Ecto neural progenitor cell (in vitro differentiated cells): Measurements from ENCODE around the gene CCDC120.
A peak's percentile ranks its signal among the peaks of the same experiment; 100 is the strongest.

ENCODE experiments used
- DNase-seq: peaks from one replicate; pipeline ENCODE4 v3.0.0-alpha.2; 2018; ENCODE audit warnings: low spot score

The CCDC120 gene

DNA sequence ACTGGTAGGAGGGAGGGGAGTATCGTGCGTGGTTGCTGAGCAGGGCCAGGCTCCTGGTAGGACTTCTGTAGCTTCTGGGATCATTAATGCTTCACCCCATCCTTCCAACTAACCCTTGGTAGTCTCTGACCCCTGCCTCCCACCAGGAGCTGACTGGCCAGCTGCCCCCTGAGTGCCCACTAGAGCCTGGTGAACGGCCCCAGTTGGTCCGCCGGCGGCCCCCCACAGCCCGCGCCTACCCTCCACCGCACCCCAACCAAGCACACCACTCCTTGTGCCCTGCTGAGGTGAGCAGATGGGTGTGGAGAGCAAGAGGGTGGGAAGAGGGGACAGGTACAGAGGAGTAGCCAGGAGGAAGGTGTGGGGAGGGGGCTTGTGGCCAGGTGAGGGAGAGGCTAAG lies 4.9 kb downstream of the CCDC120 start:
- no peak for DNase-seq

DNA sequence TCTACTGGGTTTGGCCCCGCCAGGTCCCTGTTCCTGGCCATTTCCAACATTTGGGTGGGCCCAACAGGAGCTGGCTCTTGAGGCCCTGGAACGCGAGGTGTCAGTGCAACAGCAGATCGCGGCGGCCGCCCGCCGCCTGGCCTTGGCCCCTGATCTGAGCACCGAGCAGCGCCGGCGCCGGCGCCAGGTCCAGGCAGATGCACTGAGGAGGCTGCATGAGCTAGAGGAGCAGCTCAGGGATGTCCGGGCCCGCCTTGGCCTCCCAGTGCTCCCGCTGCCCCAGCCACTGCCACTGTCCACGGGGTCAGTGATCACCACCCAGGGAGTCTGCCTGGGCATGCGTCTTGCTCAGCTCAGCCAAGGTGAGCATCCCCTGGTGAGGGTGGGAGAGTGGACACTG lies 5.5 kb downstream of the CCDC120 start:
- DNase-seq: no peak

DNA sequence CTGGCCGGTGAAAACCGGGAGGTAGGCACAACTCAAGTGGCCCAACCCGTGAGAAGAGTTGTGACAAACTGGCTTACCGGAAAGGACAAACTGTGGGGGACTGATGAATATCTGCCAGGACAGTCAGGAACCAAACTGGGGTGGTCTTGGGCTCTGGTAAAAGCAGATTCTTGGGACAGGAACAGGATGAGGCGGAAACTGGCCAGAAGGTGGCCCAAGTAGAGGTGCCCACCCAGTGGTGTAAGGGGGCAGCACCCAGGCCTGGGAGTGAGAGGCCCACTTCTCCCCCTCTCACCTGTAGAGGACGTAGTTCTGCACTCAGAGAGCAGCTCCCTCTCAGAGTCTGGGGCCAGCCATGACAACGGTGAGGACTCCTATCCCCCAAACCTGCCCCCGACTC lies 5.9 kb downstream of the CCDC120 start:
- no peak for DNase-seq

DNA sequence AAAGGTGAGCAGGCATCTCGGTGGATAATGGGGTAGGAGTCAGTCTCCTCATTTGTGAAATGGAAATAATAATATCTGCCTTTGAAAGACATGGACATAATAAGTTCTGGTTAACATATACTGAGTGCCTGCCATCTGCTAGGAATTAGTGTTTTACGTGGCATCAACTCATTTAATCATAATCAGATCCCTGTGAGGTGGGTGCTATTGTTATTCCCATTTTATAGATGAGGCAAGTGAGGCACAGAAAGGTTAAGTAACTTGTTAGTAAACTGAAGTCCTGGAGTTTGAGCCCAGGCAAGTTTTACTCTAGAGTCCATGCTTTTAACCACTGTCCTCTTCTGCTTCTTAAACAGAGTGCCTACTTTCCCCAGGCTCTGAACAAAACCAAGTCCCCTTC lies 7.5 kb downstream of the CCDC120 start:
- DNase-seq: no peak

DNA sequence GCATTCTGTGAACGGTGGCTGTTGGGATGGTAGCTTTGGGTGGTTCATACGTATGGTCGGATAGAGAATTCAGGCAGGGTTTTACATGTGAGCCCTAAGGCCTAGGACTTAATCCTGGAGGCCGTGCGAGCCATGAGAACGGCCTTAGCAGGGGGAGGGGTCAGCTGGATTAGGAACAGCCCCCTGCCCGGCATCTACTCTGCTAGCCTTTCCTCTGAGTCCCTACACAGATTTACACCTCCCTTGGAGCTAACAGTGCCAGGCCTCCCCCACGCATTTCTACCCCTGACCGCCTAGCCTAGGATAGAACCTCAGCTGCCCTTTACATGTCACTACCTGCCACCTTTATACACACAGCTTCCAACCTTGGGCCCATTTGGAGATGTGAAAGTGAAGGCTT lies 7.9 kb downstream of the CCDC120 start:
- DNase-seq: no peak

DNA sequence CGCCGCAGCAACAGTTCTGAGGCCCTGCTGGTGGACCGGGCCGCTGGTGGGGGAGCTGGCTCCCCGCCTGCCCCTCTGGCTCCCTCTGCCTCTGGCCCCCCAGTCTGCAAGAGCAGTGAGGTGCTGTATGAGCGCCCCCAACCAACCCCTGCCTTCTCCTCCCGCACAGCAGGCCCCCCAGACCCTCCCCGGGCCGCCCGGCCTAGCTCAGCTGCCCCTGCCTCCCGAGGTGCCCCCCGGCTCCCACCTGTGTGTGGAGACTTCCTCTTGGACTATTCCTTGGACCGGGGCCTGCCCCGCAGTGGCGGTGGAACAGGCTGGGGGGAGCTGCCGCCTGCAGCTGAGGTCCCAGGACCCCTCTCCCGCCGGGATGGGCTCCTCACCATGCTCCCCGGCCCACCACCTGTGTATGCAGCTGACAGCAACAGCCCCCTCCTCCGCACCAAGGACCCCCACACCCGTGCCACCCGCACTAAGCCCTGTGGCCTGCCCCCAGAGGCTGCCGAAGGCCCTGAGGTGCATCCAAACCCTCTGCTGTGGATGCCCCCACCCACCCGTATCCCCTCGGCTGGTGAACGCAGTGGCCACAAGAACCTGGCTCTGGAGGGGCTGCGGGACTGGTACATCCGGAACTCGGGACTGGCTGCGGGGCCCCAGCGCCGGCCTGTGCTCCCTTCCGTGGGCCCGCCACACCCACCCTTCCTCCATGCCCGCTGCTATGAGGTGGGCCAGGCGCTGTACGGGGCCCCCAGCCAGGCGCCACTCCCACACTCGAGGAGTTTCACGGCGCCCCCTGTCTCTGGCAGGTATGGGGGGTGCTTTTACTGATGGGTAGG lies 8.7 kb downstream of the CCDC120 start:
- DNase-seq: no peak

DNA sequence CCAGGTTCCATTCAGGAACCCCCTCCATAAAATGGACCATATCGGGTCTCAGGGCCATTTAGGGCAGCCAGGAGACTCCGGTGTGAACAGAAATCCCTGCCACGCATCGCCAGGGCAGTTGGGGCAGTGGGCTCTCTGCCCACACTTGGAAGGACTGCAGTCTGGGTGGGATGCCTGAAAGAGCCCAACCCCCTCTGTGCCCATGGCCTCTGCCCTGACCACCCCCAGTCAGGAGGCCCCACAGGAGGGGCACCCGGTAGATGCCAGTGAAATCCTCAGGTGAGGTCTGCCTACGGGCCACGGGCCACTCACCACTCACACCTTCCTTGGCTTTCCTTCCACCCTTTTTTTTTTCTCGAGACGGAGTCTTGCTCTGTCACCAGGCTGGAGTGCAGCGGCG lies 10.2 kb downstream of the CCDC120 start:
- no peak for DNase-seq

DNA sequence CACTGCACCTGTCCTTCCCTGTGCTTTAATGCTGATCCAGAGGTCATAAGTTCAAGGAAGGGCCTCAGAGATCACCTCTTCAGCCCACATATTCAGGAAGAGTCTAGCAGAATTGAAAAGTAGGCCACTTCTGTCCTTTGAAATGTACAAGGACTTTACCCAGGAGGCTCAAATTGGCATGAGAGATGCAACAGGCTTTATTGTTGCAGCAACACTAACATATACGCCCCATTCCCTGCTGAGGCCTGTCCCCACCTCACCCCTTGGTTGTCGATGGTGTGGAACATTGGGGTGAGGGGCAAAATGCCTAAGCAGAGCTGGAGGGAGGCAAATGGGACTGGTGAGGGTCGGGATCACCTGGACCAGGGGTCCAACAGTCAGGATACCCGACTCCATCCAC lies 12.2 kb downstream of the CCDC120 start:
- DNase-seq: no peak

DNA sequence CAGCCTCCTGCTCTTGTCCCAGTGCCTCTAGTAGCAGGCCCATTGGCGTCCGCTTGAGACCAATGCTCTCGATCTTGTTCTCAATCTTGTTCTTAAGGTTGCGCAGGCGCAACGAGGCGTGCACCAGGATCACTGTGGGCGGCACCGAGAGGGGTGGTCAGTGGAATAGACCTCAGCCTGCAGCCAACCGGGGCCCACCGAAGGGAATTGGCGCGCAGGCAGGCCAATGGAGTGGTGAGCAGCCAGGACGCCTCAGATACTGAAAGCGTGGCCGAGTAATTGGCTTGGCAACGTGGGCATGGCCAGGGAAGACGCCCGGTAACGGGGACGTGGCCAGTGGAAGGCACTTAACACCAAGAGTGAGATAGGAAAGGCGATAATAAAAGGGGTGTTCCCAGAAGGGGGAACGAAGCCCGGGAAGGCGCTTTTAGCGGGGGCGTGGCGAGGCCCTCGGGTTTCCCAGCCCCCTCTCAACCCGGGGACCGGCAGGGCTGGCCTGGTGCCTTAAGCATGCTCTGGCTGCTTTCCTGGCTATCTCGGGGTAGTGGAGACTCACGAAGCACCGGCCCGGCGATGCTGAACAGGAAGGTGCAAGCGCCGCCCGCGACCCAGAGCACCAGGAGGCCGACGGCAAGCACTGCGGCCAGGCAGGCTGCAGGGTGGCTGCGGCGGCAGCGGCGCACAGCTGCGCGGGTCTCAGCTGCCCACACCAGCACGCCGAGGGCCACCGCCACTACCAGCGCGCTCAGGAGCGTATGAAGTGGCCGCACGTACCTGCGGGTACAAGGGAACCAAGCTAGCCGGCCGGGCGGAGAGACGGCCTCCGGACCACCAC lies 13.3 kb downstream of the CCDC120 start:
- peak; percentile 79 for DNase-seq

DNA sequence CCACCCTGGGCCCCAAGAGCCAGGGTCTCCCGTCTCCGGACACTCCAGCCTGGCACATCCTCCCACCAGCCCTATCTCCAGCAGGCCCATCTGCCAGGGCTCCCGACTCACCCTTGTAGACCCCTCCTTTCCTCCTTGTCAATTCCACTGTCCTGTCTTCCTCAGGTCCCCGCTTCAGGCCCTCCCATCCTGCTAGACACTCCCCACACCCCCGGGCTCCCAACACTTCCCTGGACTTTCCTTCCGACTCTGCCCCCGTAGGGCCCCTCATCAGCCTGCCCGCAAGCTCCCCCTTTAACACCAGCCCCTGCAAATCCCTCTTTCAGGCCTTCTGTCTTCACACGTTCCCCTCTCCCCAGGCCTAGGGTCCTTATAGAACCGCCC lies 13.9 kb downstream of the CCDC120 start:
- DNase-seq: no peak

DNA sequence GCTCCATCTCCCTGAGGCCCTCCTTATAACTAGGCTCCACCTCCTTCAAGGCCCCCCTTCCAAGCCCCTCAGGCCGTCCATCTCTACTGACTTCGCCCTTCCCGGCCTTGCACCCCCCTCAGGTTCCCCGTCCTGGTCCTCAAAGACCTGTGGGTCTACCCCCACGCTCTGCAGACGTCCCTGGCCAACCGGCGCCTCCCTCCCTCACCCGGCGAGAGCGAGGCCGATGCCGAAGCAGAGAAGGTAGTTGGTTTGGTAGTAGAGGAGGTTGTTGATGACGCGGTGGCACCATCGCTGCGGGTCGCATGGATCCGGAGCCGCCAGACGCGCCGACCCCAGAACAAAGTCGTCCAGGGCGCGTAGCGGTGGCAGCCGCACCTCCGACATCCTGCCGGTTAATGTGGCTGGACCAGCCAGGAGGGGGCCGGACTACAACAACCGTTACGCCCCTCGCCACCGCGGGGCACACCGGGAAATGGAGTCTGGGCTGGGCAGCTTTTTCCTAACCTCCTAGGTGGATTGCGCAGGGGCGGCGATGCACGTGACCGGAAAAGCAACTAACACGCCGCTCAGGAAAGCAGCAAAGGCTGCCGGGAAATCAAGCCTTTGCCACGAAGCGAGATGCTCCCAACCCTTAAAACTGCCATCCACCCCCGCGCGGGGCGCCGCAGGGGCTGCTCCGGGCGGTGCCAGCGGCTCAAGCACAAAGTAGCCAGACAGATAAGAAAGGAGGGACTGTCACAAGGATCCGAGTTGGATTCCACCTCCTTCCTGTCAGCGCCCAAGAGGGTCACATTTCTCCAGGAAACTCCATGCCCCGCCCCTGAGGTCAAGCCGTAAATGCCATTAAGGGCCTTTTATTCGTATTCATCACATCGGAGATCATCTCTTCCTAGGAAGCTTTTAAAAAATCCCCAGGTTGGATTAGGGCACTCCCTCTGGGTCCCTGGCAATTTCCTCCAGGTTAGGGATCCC lies 15.1 kb downstream of the CCDC120 start, which contains the start of gene PRAF2:
Gene PRAF2, minus strand, starts transcription at position 402 of the 975 bp plus-strand sequence. Its CDS starts 15 bp downstream, at position 387.
- DNase-seq: peak; percentile 91

DNA sequence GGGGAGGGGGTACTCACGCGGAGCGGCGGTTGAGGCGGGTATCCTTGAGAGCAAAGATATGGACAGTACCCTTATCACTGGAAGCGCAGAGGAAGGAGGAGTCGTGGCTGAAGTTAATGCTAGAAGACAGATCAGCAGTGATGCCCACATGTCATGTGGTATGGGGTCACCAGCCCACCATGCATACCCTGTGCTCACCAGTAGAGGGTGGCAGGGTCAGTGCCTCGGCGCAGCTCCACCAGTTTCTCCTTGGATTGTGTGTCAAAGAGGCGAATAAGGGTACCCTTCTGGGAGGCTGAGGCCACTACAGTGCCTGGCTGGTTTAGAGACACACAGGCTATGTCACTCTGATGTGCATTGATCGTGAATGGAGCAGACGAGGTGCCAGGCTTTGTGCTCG lies 16.5 kb downstream of the CCDC120 start:
- DNase-seq: no peak

DNA sequence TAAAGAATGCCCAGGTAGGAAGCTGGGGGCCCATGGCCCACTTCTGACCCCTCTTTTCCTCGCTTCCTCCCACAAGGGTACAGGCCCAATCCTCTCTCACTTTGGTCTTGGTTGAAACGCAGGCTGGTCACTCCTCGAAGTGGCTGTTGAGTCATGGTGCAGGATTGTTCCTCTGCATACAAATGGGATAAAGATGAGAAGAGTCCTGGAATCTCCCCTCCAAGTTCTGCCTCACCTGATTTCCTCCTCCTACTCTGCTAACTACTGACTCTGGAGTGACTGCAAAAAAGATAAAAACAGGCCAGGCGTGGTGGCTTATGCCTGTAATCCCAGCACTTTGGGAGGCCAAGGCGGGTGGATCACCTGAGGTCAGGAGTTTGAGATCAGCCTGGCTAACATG lies 19.1 kb downstream of the CCDC120 start:
- DNase-seq: no peak

DNA sequence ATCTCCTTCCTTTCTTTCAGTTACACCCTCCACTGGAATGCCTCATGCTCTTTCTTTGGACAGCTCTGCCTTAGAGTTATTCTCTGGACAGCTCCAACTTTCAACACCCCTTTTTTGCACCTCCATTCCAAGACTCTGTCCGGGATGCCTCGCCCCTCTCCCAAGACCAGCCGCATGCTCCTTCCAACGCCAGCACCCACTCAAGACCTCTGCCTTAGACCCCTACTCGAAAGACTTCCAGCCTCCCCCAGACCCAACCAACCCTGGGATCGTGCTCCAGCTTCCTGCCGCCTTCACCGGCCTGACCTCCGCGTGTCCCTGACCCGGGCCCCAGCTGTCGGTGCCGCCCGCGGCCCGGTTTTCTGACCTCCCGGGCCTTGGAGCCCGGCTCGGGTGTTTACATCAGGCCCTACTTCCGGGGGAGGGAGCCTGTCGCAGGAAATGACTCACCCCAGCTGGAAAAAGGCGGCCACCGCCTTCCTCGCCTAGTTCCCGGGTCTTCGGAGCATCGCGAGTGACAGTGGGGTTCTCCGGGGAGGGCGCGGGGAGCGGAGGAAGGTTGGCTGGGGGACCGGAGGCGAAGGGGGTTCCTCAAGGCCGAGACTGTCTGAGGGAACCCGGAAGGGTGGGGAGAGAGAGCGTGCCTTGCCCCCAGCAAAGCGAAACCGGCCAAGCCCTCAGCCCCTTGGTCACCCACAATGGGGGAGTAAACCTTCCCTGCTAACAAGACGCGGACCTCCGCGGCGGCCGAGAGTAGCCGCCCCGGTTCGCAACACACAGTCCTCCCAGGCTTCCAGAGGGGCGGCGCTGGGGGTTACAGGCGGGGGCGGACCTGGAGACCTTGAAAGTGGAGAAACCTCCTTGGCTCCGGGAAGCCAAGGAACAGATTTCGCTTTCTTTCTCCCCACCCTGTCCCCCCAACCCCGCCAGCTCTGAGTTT lies 21.0 kb downstream of the CCDC120 start, which contains the start of gene WDR45:
Gene WDR45, minus strand, starts transcription at position 399 of the 940 bp plus-strand sequence. CDS start 1,792 bp downstream, outside the sequence.
- DNase-seq: peak; percentile 68

DNA sequence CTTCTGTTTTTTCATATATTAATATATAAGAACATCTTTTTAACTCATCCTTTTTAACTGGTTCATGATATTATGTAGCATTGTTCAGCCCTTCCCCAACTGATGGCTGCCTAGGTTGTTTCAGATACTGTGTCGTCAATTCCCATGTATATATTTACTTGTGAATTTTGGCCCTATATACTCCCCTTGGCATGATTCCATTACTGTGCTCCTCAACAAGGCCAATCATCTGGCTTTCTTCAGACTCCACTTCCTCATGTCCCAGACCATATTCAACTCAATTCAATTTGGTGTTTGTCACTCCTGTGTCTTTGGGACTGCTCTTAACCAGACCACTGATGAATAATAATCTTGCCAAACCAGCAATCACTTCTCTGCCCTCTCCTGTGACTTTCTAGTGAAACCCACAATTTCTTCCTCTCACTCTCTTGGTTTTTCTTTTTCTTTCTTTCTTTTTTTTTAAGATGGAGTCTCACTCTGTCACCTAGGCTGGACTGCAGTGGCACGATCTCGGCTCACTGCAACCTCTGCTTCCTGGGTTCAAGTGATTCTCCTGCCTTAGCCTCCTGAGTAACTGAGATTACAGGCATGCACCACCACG lies 23.6 kb downstream of the CCDC120 start:
- DNase-seq: no peak

DNA sequence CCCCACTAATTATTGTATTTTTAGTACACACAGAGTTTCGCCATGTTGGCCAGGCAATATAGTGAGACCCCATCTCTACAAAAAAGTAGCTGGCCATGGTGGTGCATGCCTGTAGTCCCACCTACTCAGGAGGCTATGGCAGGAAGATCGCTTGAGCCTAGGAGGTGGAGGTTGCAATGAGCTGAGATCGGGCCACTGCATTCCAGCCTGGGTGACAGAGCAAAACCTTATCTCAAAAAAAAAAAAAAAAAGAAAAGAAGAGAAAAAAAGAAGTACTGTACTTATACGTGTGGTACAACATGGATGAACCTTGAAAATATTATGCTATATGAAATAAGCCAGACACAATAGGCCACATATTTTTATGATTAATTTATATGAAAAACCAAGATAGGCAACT lies 30.8 kb downstream of the CCDC120 start:
- no peak for DNase-seq

DNA sequence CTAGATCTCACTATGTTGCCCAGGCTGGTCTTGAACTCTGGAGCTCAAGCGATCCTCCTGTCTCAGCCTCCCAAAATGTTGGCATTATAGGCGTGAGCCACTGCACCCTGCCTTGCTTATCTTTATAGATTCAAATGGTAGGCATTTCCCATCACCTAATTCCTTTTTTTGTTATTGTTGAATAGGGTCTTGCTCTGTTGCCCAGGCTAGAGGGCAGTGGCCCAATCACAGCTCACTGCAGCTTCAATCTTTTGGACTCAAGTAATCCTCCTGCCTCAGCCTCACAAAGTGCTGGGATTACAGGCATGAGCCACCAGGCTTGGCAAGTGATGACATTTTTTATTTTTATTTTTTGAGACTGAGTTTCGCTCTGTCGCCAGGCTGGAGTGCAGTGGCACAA lies 37.6 kb downstream of the CCDC120 start:
- no peak for DNase-seq

DNA sequence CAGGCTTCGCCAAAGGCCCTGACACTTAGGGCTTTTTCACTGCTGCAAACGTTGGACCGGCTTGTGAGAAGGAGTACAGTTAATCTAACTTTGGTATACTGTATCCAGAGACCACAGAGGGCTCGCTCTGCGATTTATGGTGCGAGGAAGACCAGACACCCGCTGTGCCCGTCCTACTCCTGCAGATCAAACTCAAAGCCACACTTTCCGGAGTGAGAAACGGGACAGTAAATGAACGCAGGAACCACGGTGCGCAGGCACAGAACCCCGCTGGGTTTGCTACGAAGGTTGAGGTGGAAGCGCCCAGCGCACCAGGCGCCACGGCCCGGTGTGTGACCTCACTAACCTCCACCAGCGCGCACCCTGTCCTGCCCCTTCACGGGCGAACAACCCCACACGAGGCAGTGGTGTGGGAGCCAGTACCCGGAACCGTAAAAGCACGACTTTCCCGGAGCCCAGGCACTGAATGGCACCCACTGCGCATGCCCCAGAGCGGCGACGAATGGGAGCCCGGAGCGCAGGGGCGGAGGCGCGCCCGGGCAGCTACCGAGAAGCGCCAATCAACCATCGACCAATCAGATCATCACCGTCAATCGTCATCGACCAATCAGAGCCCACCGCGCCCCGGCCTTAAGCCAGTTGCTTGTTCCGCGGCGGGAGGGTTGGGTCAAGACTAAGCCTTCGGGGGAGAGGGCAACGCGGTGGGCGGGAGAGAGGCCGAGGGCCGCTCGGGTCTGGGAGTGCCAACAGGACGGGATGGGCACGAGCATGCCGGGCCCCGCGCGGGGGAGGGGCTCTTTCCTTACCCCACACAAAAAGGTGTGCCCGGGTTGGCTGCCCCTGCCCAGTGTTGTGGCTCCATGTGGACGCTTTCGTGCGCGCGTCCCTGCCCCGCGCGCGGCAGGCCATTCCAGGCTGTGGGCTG lies 42.2 kb downstream of the CCDC120 start:
- DNase-seq: peak; percentile 94

DNA sequence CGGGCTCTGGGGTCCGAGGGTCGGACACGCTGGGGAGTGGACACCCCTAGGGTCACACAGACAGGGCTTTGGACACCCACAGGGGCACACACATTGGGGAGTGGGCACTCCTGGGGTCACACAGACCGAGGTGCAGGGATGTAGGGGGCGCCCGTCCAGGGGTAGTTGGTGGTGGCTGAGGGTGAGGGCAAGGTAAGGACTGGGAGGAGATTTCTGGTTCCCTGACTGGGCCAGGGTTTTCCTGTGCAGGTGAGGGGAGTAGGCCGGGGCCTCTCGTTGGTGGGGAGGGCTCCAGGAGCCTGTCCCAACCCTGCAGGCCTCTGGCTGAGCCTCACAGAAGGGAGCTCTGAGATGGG lies 42.8 kb downstream of the CCDC120 start:
- DNase-seq: no peak
